DMS 273 (cell line): ENCODE data around the gene SCIN.
"Not testable (repeated sequence)": the region's sequence is repeated elsewhere in the genome, so short reads cannot be mapped to it uniquely, and the experiment has no call there.

Experiments
- DNase-seq: peaks from one replicate; lab custom pipeline; 2025; ENCODE audit not compliant: unreplicated experiment; lab: John Stamatoyannopoulos, UW

The SCIN gene

GRCh38 chr7:12570534-12571461, at the start of gene SCIN:
Gene SCIN, plus strand, starts transcription at chr7:12570720. Its CDS starts 67 bp downstream, at chr7:12570787.
- peak; percentile 77 for DNase-seq

GRCh38 chr7:12524794-12525386, 45.6 kb upstream of the SCIN start:
- peak; percentile 79 for DNase-seq

GRCh38 chr7:12526693-12527092, 43.8 kb upstream of the SCIN start:
- DNase-seq = not testable (repeated sequence)

GRCh38 chr7:12527670-12528069, 42.9 kb upstream of the SCIN start:
- not testable (repeated sequence) for DNase-seq

- no peak for DNase-seq
Measured at GRCh38 chr7:12529971-12530710, 40.4 kb upstream of the SCIN start.

GRCh38 chr7:12531784-12532183, 38.7 kb upstream of the SCIN start:
- no peak for DNase-seq

GRCh38 chr7:12534046-12534445, 36.5 kb upstream of the SCIN start:
- no peak for DNase-seq

GRCh38 chr7:12539681-12540080, 30.8 kb upstream of the SCIN start:
- no peak for DNase-seq

- DNase-seq = no peak
Measured at GRCh38 chr7:12540850-12541249, 29.7 kb upstream of the SCIN start.

- no peak for DNase-seq
Measured at GRCh38 chr7:12543586-12543985, 26.9 kb upstream of the SCIN start.

- DNase-seq = no peak
Measured at GRCh38 chr7:12549106-12549505, 21.4 kb upstream of the SCIN start.

GRCh38 chr7:12550956-12551355, 19.6 kb upstream of the SCIN start:
- DNase-seq = no peak

GRCh38 chr7:12552876-12553275, 17.6 kb upstream of the SCIN start:
- no peak for DNase-seq

- no peak for DNase-seq
Measured at GRCh38 chr7:12553416-12553815, 17.1 kb upstream of the SCIN start.

GRCh38 chr7:12554351-12554750, 16.2 kb upstream of the SCIN start:
- DNase-seq = no peak

GRCh38 chr7:12554872-12555271, 15.6 kb upstream of the SCIN start:
- DNase-seq = no peak

- DNase-seq = not testable (repeated sequence)
Measured at GRCh38 chr7:12555695-12556094, 14.8 kb upstream of the SCIN start.

GRCh38 chr7:12556139-12556792, 14.3 kb upstream of the SCIN start:
- not testable (repeated sequence) for DNase-seq

- DNase-seq = no peak
Measured at GRCh38 chr7:12557282-12557681, 13.2 kb upstream of the SCIN start.

- no peak for DNase-seq
Measured at GRCh38 chr7:12564996-12565764, 5.3 kb upstream of the SCIN start.
